C4-2B (cell line): ENCODE data around the gene KRT27.
"Not testable (repeated sequence)": the region's sequence is repeated elsewhere in the genome, so short reads cannot be mapped to it uniquely, and the experiment has no call there.

ENCODE experiments used
- H3K27ac ChIP-seq: fragments of 450-650 bp; 2 replicates; pipeline ENCODE4 v1.5.1; 2017
- CTCF ChIP-seq: fragments of 450-650 bp; conservative IDR thresholded peaks from 2 replicates; pipeline ENCODE4 v1.5.1; 2017; ENCODE audit warnings: mild to moderate bottlenecking
- ZFX ChIP-seq: fragments of 450-650 bp; IDR thresholded peaks from 2 replicates; pipeline ENCODE4 v1.6.1; 2017

The KRT27 gene

DNA sequence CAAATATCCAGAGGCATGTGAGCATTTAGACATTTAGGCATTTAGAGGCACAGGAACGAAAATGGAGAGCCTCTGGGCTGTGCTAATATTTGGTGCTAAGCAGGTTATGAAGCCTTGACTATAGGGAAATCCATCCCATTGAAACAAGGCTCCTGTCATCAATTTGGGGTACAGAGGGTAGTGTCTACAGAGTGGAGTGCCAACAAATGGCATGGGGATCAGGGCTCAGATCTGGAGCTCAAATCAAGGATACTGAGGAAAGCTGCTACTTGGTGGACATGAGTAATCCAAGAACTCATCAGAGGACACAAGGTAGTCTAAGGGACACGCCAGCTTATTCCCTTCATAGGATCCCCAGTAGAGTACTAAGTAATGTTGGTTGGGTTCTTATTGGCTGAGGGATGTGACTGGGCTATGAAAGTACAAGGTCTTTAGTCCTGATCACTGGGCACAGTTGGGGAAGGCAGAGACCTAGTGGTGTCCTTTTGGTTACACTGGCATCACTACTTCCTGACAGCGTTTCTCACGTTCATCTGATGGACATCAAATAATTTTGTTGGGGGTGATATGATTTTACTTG is 34.8 kb upstream of the KRT27 start:
- TF ChIP-seq CTCF (no peak), ZFX (no peak)
- H3K27ac ChIP-seq = no peak overlapping the region

DNA sequence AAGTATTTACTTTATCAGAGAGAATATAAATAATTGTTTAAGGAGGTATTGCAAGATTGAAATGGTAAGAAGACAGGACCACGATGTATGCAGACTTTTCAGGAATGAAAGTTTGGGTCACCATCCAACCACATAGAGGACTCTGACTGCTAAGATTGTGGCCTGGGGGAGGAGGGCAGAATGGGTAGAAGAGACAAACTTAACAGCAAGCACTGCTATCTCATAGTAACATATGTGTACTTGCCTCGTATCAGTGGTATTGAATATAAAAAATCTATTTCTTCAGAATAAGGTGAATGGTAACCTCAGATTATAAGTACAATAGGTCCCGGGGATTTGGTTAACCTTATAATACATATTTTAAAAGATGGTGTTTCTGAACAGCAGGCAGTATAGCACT is 34.2 kb upstream of the KRT27 start:
- TF ChIP-seq ZFX = no peak
- TF ChIP-seq CTCF = no peak
- H3K27ac ChIP-seq = no peak overlapping the region

- TF ChIP-seq CTCF (no peak), ZFX (no peak)
- no peak overlapping the region for H3K27ac ChIP-seq
These were observed 33.0 kb upstream of the KRT27 start for GRCh38 chr17:40815381-40815780.

DNA sequence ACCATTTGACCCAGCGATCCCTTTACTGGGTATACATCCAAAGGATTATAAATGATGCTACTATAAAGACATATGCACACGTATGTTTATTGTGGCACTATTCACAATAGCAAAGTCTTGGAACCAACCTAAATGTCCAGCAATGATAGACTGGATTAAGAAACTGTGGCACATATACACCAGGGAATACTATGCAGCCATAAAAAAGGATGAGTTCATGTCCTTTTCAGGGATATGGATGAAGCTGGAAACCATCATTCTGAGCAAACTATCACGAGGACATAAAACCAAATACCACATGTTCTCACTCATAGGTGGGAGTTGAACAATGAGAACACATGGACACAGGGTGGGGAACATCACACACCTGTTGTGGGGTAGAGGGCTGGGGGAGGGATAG is 32.3 kb upstream of the KRT27 start:
- not testable (repeated sequence) for H3K27ac ChIP-seq

- TF ChIP-seq ZFX (no peak), CTCF (no peak)
- H3K27ac ChIP-seq = no peak overlapping the region
These were observed 31.5 kb upstream of the KRT27 start for GRCh38 chr17:40813804-40814203.

GRCh38 chr17:40812639-40813038 is 30.3 kb upstream of the KRT27 start:
- TF ChIP-seq ZFX = no peak
- no peak for TF ChIP-seq CTCF

DNA sequence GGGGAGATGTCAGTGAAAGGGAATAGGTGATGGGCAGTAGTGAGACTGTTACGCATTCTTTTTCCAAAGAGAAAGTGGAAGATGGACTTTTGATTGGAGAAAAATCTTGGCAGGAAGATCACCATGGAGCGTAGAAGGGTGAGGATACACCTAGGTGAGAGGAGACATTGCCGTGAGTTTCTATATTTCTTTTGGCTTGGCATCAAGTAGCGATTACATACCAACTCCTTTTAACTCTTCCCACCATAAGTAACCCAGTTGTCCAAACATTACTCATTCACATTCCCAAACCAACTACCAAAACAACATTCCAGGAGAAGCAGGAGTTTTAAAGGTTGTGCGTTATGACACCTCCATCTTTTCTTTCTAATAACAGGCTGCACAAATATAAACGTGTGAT is 28.1 kb upstream of the KRT27 start:
- no peak for TF ChIP-seq ZFX
- no peak for TF ChIP-seq CTCF
- no peak overlapping the region for H3K27ac ChIP-seq

More at GRCh38 chr17:40812639-40813038, 30.3 kb upstream of the KRT27 start:
- H3K27ac ChIP-seq = no peak overlapping the region

DNA sequence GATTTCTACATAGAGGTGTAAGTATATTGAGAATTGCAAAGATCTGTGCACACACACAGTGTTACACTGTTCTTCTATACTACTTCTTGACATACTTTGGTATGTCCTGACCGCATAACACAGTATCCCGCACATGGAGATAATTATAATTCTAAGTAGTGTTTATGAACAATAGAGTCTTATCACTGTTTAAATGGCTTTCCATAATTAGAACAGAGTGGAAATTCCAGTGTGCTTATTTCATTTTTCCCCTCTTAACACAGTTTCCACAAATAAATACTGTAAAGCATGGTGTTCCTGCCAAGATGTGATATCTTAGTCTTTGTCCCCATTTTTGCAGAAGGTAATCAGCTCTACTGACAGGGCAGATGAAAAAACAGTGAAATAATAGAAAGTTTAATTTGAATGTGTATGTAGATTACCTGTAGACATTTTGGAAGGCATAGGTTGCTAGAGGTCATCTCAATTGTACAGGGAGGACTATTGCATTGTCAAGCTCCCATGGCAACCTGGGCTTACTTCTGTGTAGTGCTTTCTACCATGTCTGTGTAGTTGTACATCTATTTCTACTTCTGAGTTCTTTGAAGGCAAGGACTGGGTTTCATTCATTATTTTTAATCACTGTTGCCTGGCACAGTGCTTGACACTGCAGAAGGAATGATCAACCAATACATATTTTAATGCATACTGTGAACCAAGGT is 27.5 kb upstream of the KRT27 start:
- no peak overlapping the region for H3K27ac ChIP-seq
- TF ChIP-seq ZFX (no peak), CTCF (no peak)
